ENCODE results near the gene GINM1. TPM values are rescaled to one million over a fixed set of nuclear protein-coding genes. Genes with fewer than 3 reads are reported as not detected.
A peak's percentile ranks its signal among the peaks of the same experiment; 100 is the strongest.

The GINM1 gene, protein sequence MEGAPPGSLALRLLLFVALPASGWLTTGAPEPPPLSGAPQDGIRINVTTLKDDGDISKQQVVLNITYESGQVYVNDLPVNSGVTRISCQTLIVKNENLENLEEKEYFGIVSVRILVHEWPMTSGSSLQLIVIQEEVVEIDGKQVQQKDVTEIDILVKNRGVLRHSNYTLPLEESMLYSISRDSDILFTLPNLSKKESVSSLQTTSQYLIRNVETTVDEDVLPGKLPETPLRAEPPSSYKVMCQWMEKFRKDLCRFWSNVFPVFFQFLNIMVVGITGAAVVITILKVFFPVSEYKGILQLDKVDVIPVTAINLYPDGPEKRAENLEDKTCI
- total RNA-seq (43.5 TPM), polyA plus RNA-seq (ENCODE audit: insufficient read depth in 1 of 8, insufficient read length in 8 of 8, low replicate concordance in 1 of 8) (10 to 100 TPM; 34.5 to 60.9 (median 47.1) TPM)
- long read RNA-seq, donor 1, transcript GINM1-201 (8 exons, 2,024 nt): major isoform, 6 of 6 reads
- long read RNA-seq, donor 1, partial matches to known transcripts: 0 of 6 reads
- long read RNA-seq, donor 1, other reads (novel, unspliced or antisense): 0 of 6 reads
- long read RNA-seq, donor 2, partial matches to known transcripts: 0 of 2 reads
- long read RNA-seq, donor 2, other reads (novel, unspliced or antisense): 0 of 2 reads
- long read RNA-seq, donor 3, transcript GINM1-201 (8 exons, 2,024 nt): major isoform, 25 of 25 reads
- long read RNA-seq, donor 3, partial matches to known transcripts: 0 of 25 reads
- long read RNA-seq, donor 3, other reads (novel, unspliced or antisense): 0 of 25 reads
- long read RNA-seq, donor 4, transcript GINM1-201 (8 exons, 2,024 nt): major isoform, 6 of 6 reads
- long read RNA-seq, donor 4, partial matches to known transcripts: 0 of 6 reads
- long read RNA-seq, donor 4, other reads (novel, unspliced or antisense): 0 of 6 reads
- long read RNA-seq, donor 5, transcript GINM1-201 (8 exons, 2,024 nt): major isoform, 38 of 49 reads
- long read RNA-seq, donor 5, partial matches to known transcripts: 11 of 49 reads
- long read RNA-seq, donor 5, other reads (novel, unspliced or antisense): 0 of 49 reads
- long read RNA-seq, donor 6, transcript GINM1-201 (8 exons, 2,024 nt): major isoform, 19 of 19 reads
- long read RNA-seq, donor 6, partial matches to known transcripts: 0 of 19 reads
- long read RNA-seq, donor 6, other reads (novel, unspliced or antisense): 0 of 19 reads
- long read RNA-seq, donor 7, transcript GINM1-201 (8 exons, 2,024 nt): major isoform, 16 of 16 reads
- long read RNA-seq, donor 7, partial matches to known transcripts: 0 of 16 reads
- long read RNA-seq, donor 7, other reads (novel, unspliced or antisense): 0 of 16 reads
- long read RNA-seq, donor 8, transcript GINM1-201 (8 exons, 2,024 nt): major isoform, 18 of 18 reads
- long read RNA-seq, donor 8, partial matches to known transcripts: 0 of 18 reads
- long read RNA-seq, donor 8, other reads (novel, unspliced or antisense): 0 of 18 reads
- long read RNA-seq, donor 9, transcript GINM1-201 (8 exons, 2,024 nt): major isoform, 10 of 10 reads
- long read RNA-seq, donor 9, partial matches to known transcripts: 0 of 10 reads
- long read RNA-seq, donor 9, other reads (novel, unspliced or antisense): 0 of 10 reads
- long read RNA-seq, donor 10, transcript GINM1-201 (8 exons, 2,024 nt): major isoform, 33 of 33 reads
- long read RNA-seq, donor 10, partial matches to known transcripts: 0 of 33 reads
- long read RNA-seq, donor 10, other reads (novel, unspliced or antisense): 0 of 33 reads
- long read RNA-seq, donor 11, transcript GINM1-201 (8 exons, 2,024 nt): major isoform, 18 of 18 reads
- long read RNA-seq, donor 11, partial matches to known transcripts: 0 of 18 reads
- long read RNA-seq, donor 11, other reads (novel, unspliced or antisense): 0 of 18 reads

DNA sequence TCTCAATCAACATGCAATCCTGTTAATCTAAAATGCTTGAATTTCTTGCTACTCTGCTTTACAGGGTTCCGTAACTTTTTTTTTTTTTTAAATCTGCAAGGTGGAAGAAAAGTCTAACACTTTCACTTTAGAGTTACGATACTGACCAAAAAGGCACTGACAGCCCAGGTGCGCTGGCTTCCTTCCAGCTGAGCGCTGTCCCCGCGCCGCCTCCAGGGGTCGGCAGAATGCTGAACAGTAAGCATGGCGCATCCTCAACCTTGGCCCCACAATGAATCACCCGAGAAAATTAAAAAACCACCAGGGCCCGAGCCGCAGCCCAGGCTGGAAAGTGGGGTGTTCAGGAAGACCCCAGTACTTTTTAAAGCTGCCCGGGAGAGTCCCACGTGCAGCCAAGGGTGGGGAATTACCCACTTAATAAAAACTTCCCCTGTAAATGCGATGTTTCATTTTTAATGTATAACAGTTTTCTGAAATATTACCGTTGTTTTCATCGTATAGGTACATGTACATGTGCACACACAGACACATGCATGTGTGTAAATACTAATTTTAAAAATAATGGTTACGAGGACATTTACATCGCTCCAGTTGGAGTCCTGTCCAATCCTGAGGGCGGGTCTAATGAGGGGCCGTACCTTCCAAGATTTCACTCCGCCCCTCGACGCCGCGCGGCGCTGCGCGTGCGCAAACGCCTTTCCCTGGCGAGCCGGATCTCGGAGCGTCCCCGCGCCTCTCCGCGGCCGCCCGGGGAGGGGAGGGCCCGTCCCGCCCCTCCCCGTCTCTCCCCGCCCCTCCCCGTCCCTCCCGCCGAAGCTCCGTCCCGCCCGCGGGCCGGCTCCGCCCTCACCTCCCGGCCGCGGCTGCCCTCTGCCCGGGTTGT lies at the start of gene GINM1:
TSS of gene GINM1 (plus strand) at position 849 of the 883 bp plus-strand sequence. CDS start 40 bp downstream, outside the sequence.
- peak; percentile 98 for DNase-seq
- WGBS (ENCODE audit: insufficient coverage): under 1% methylated on average over 32 of the region's 59 CpGs
- H3K4me3 ChIP-seq (ENCODE audit: low read length): peak within 1 kb of the TSS; percentile 96
- H3K4me1 ChIP-seq (ENCODE audit: control insufficient read depth, insufficient read depth, low read length): peaks cover 9% of the 10 kb centered on the region
- peaks cover 3% of the 10 kb centered on the region for H3K27me3 ChIP-seq (ENCODE audit: control insufficient read depth, insufficient read depth, low read length)
- no peaks in the 10 kb centered on the region for H3K9me3 ChIP-seq (replicated peaks; ENCODE audit: control insufficient read depth, low read depth, low read length)
- H3K36me3 ChIP-seq (ENCODE audit: control insufficient read depth, insufficient read depth, low read length): no peaks in the 10 kb centered on the region
- H3K27ac ChIP-seq (ENCODE audit: low read length): peak within 1 kb of the TSS; percentile 91

DNA sequence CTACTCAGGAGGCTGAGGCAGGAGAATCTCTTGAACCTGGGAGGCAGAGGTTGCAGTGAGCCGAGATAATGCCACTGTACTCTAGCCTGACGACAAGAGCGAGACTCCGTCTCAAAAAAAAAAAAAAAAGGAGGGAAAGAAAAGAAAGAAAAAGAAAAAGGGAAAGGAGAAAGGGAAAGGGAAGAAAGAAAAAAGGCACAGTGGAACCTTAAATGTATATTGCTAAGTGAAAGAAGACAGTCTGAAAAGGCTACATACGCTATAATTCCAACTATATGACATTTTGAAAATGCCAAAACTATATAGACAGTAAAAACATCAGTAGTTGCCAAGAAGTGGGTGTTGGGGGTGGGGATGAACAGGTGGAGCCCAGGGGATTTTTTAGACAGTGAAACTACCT lies 36.5 kb upstream of the GINM1 start:
- Histone ChIP-seq H3K36me3 (ENCODE audit: control insufficient read depth, insufficient read depth, low read length) (peaks cover 40% of the 10 kb centered on the region), H3K4me1 (ENCODE audit: control insufficient read depth, insufficient read depth, low read length) (no peaks in the 10 kb centered on the region), H3K4me3 (ENCODE audit: low read length) (no peak overlapping the region), H3K27me3 (ENCODE audit: control insufficient read depth, insufficient read depth, low read length) (no peaks in the 10 kb centered on the region), H3K27ac (ENCODE audit: low read length) (no peak overlapping the region), H3K9me3 (replicated peaks; ENCODE audit: control insufficient read depth, low read depth, low read length) (no peaks in the 10 kb centered on the region)
- DNase-seq: no peak
- WGBS (ENCODE audit: insufficient coverage): 100% methylated on average over 4 of the region's 5 CpGs

GRCh38 chr6:149534742-149535141 lies 31.4 kb upstream of the GINM1 start:
- Histone ChIP-seq H3K36me3 (ENCODE audit: control insufficient read depth, insufficient read depth, low read length) (peaks cover 51% of the 10 kb centered on the region), H3K27me3 (ENCODE audit: control insufficient read depth, insufficient read depth, low read length) (no peaks in the 10 kb centered on the region), H3K27ac (ENCODE audit: low read length) (no peak overlapping the region), H3K4me3 (ENCODE audit: low read length) (no peak overlapping the region), H3K9me3 (replicated peaks; ENCODE audit: control insufficient read depth, low read depth, low read length) (no peaks in the 10 kb centered on the region), H3K4me1 (ENCODE audit: control insufficient read depth, insufficient read depth, low read length) (no peaks in the 10 kb centered on the region)
- no CpG with 5 or more reads among the region's 1 CpG for WGBS (ENCODE audit: insufficient coverage)
- no peak for DNase-seq

DNA sequence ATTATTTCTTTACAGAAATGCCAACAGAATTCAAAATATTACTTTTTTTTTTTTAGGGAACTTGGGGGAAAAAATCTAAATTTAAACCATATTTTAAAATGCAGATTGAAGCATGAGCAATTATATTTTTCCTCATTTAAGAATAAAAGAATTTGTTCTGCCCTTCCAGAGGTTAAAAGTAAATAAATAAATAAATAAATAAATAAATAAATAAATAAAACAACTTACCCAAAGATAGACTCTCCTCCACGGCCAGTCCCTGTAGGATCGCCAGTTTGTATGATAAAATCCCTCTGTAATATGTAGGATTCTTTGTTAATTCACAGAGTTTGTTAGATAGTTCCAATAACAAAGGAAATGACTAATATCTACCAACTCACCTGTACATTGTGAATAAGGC lies 25.0 kb upstream of the GINM1 start:
- no peaks in the 10 kb centered on the region for H3K27me3 ChIP-seq (ENCODE audit: control insufficient read depth, insufficient read depth, low read length)
- no peak overlapping the region for H3K4me3 ChIP-seq (ENCODE audit: low read length)
- no peak for DNase-seq
- H3K36me3 ChIP-seq (ENCODE audit: control insufficient read depth, insufficient read depth, low read length): peaks cover 30% of the 10 kb centered on the region
- WGBS (ENCODE audit: insufficient coverage): no CpG with 5 or more reads among the region's 2 CpGs
- peaks cover 8% of the 10 kb centered on the region for H3K4me1 ChIP-seq (ENCODE audit: control insufficient read depth, insufficient read depth, low read length)
- H3K9me3 ChIP-seq (replicated peaks; ENCODE audit: control insufficient read depth, low read depth, low read length): no peaks in the 10 kb centered on the region
- no peak overlapping the region for H3K27ac ChIP-seq (ENCODE audit: low read length)

DNA sequence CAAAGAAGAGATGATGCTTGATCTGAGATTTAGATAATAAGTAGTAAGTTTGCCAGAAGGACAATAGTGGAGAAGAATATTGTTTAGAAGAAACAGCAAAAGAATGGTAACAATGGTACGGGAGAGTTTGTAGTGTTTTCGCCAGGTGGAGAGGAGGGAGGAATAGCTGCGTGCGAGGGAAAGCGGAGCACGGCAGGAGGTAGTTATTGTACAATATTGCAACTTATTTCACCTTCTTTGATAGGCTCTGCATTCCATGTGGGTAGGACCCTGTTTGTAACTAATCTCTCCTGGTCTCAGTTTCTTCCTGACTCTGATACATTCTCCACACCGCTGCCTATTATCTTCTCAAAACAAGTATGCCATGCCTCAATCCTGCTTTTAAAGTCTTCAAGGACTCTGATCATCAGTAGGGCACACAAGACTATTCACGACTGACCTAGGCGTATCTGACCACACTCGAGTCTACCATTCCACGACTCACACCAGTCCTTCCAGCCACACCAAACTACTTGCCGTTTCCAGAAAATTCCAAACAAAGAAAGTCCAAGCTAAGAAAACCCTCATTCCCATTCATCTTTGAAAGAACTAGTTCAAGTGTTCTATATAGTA lies 21.4 kb upstream of the GINM1 start:
- 5% methylated on average over 5 of the region's 12 CpGs for WGBS (ENCODE audit: insufficient coverage)
- H3K9me3 ChIP-seq (replicated peaks; ENCODE audit: control insufficient read depth, low read depth, low read length): no peaks in the 10 kb centered on the region
- peaks cover 13% of the 10 kb centered on the region for H3K4me1 ChIP-seq (ENCODE audit: control insufficient read depth, insufficient read depth, low read length)
- H3K27ac ChIP-seq (ENCODE audit: low read length): peak overlapping the region; percentile 100
- peaks cover 2% of the 10 kb centered on the region for H3K27me3 ChIP-seq (ENCODE audit: control insufficient read depth, insufficient read depth, low read length)
- no peak for DNase-seq
- H3K36me3 ChIP-seq (ENCODE audit: control insufficient read depth, insufficient read depth, low read length): peaks cover 6% of the 10 kb centered on the region
- H3K4me3 ChIP-seq (ENCODE audit: low read length): peak overlapping the region; percentile 100

DNA sequence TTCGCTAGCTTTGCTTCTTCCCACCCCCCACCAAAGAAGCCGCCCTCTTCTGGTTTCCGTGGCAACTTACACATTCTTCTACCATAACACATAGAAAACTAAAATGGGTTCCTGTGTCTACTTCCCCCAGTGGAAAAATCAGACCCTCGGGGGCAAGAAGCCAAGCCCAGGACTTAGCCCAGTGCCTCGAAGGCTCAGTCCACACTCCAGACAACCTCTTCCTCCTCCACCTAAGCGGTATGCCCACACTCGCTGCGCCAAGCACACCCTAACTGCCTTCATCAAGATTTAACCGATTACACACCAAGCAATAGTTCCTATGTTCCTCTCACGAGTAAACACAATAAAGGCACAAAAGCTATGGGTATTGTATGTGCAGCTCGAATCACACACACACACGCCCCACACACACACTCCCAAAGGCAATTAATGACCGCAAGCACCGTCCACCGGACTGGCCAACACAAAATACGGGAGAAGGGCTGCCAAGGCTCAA lies 20.9 kb upstream of the GINM1 start:
- peak overlapping the region; percentile 100 for H3K27ac ChIP-seq (ENCODE audit: low read length)
- H3K36me3 ChIP-seq (ENCODE audit: control insufficient read depth, insufficient read depth, low read length): peaks cover 1% of the 10 kb centered on the region
- no peaks in the 10 kb centered on the region for H3K9me3 ChIP-seq (replicated peaks; ENCODE audit: control insufficient read depth, low read depth, low read length)
- peak; percentile 90 for DNase-seq
- WGBS (ENCODE audit: insufficient coverage): 0% methylated on average over 7 of the region's 16 CpGs
- H3K4me1 ChIP-seq (ENCODE audit: control insufficient read depth, insufficient read depth, low read length): peaks cover 13% of the 10 kb centered on the region
- H3K4me3 ChIP-seq (ENCODE audit: low read length): peak overlapping the region; percentile 100
- H3K27me3 ChIP-seq (ENCODE audit: control insufficient read depth, insufficient read depth, low read length): peaks cover 2% of the 10 kb centered on the region

GRCh38 chr6:149545754-149546471 lies 20.3 kb upstream of the GINM1 start, which contains the start of gene PPIL4:
Gene PPIL4 (minus strand): TSS chr6:149546043. CDS start chr6:149546005, 38 bp downstream.
- Histone ChIP-seq H3K27me3 (ENCODE audit: control insufficient read depth, insufficient read depth, low read length) (peaks cover 2% of the 10 kb centered on the region), H3K27ac (ENCODE audit: low read length) (peak within 1 kb of the TSS; percentile 100), H3K9me3 (replicated peaks; ENCODE audit: control insufficient read depth, low read depth, low read length) (no peaks in the 10 kb centered on the region), H3K36me3 (ENCODE audit: control insufficient read depth, insufficient read depth, low read length) (no peaks in the 10 kb centered on the region), H3K4me1 (ENCODE audit: control insufficient read depth, insufficient read depth, low read length) (peaks cover 13% of the 10 kb centered on the region), H3K4me3 (ENCODE audit: low read length) (peak within 1 kb of the TSS; percentile 100)
- WGBS (ENCODE audit: insufficient coverage): under 1% methylated on average over 67 of the region's 71 CpGs
- peak; percentile 99 for DNase-seq
